OCI-LY7 (cell line): ENCODE results near the gene TFAP2C. TPM values are rescaled to one million over a fixed set of nuclear protein-coding genes. Genes with fewer than 3 reads are reported as not detected.
"Not testable (repeated sequence)": the region's sequence is repeated elsewhere in the genome, so short reads cannot be mapped to it uniquely, and the experiment has no call there.

Experiments
- BruUV-seq: library from RNA; stranded (reverse); fragments of 400-500 nt; replicated peaks from 2 replicates; lab custom pipeline; 2021; lab: Mats Ljungman, UMichigan
- CTCF ChIA-PET: fragments of 300-600 bp; sonication (Branson Sonifier 250); formaldehyde crosslinking; loops from one replicate; lab custom pipeline; 2022; ENCODE audit warnings: antibody characterized with exemption; ENCODE audit not compliant: unreplicated experiment; lab: Charles Lee
- POLR2A ChIA-PET: fragments of 300-600 bp; sonication (Branson Sonifier 250); formaldehyde crosslinking; loops from one replicate; lab custom pipeline; 2022; ENCODE audit warnings: antibody characterized with exemption; lab: Charles Lee
- DNase-seq: peaks from one replicate; pipeline ENCODE4 v3.0.0-alpha.2; 2015; ENCODE audit warnings: low spot score
- H2AFZ ChIP-seq: fragments of 200-600 bp; sonication (generic), shearing (Covaris generic); 2 replicates; pipeline ENCODE4 v1.6.1; 2014; ENCODE audit warnings: mild to moderate bottlenecking, antibody characterized with exemption, low read length, moderate library complexity
- H3K27ac ChIP-seq: fragments of 200-600 bp; sonication (generic); 2 replicates; pipeline ENCODE4 v1.5.1; 2014; ENCODE audit warnings: mixed run types, low read depth, mild to moderate bottlenecking, moderate library complexity, low read length, inconsistent platforms; ENCODE audit not compliant: poor library complexity, severe bottlenecking
- H3K36me3 ChIP-seq: fragments of 200-600 bp; sonication (generic); 2 replicates; pipeline ENCODE4 v1.6.1; 2014; ENCODE audit warnings: mild to moderate bottlenecking, antibody characterized with exemption, low read length, moderate library complexity, mixed read lengths; ENCODE audit not compliant: insufficient read depth
- H3K4me1 ChIP-seq: fragments of 200-600 bp; sonication (generic); 2 replicates; pipeline ENCODE4 v1.5.1; 2014; ENCODE audit warnings: mild to moderate bottlenecking, low read length; ENCODE audit not compliant: insufficient read depth, poor library complexity, severe bottlenecking
- H3K4me2 ChIP-seq: fragments of 200-600 bp; sonication (generic); 2 replicates; pipeline ENCODE4 v1.6.1; 2014; ENCODE audit warnings: mild to moderate bottlenecking, low read length
- H3K4me3 ChIP-seq: fragments of 200-600 bp; sonication (generic); 2 replicates; pipeline ENCODE4 v1.5.1; 2014; ENCODE audit warnings: mild to moderate bottlenecking, low read depth, low read length; ENCODE audit not compliant: poor library complexity, severe bottlenecking
- H3K79me2 ChIP-seq: fragments of 200-600 bp; sonication (generic); 2 replicates; pipeline ENCODE4 v1.6.1; 2016; ENCODE audit warnings: low read depth, mild to moderate bottlenecking, low read length, moderate library complexity, mixed read lengths; ENCODE audit not compliant: insufficient read depth
- H3K9me2 ChIP-seq: fragments of 200-600 bp; sonication (generic); 2 replicates; pipeline ENCODE4 v1.6.1; 2016; ENCODE audit warnings: mild to moderate bottlenecking, low read length, mixed read lengths; ENCODE audit not compliant: insufficient read depth
- H3K9me3 ChIP-seq: fragments of 200-600 bp; sonication (generic); 2 replicates; pipeline ENCODE4 v1.6.1; 2014; ENCODE audit warnings: mild to moderate bottlenecking, mixed run types, low read length, mixed read lengths
- H4K20me1 ChIP-seq: fragments of 200-600 bp; sonication (generic); 2 replicates; pipeline ENCODE4 v1.6.1; 2014; ENCODE audit warnings: mild to moderate bottlenecking, antibody characterized with exemption, low read length, moderate library complexity, mixed read lengths; ENCODE audit not compliant: insufficient read depth
- EZH2phosphoT487 ChIP-seq: fragments of 200-600 bp; sonication (generic); IDR thresholded peaks from 2 replicates; pipeline ENCODE4 v1.6.1; 2018; ENCODE audit warnings: low read depth, borderline replicate concordance, mild to moderate bottlenecking, mixed run types, antibody characterized with exemption, low read length, moderate library complexity, mixed read lengths
- intact Hi-C: fragments of 100-400 bp; cut with micrococcal nuclease; formaldehyde crosslinking; loops from one replicate; pipeline ENCODE4 v1.10.0; 2022; ENCODE audit not compliant: unreplicated experiment
- total RNA-seq, 2 experiments: library from RNA; depleted of rRNA in 1 of 2; stranded (reverse); fragments of >200 nt in 1 of 2; shearing (Covaris generic) in 1 of 2; gene quantifications; 2 replicates each; pipeline ENCODE4 v1.2.3, GENCODE V29; 2014 to 2022
- TF ChIP-seq, protein P1 (sequence below): fragments of 200-600 bp; sonication (generic); conservative IDR thresholded peaks from 2 replicates; pipeline ENCODE4 v1.5.1; 2014; ENCODE audit warnings: mild to moderate bottlenecking, antibody characterized with exemption, low read length, moderate library complexity, mixed read lengths

The TFAP2C gene
- total RNA-seq, 2 experiments from 2014 or later: not detected

DNA sequence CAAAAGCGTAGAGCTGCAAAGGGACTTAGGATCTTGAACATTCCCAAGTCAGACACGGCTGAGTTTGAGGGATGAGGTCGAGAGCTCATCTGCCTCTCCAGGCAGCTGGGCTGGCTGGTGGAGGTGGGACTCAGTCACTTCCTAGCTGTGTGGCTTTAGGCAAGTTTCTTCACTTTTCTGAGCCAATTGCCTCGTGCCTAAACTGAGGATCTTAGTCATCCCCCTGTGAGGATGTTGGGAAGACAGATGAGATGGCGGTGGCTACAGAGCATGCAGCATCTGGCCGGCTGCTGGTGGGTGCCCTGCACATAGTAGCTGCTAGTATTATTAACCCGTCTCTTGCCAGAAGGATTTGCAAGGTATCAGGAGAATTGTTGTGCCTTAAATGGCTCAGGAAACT lies 27.5 kb downstream of the TFAP2C start:
- ChIA-PET POLR2A (interaction anchor here (1.1 kb wide), 1 partner anchor 12 kb away, joined by 3 read pairs; no protein-coding TSS in a partner anchor), CTCF (no interaction called here)
- TF ChIP-seq, protein P1, sequence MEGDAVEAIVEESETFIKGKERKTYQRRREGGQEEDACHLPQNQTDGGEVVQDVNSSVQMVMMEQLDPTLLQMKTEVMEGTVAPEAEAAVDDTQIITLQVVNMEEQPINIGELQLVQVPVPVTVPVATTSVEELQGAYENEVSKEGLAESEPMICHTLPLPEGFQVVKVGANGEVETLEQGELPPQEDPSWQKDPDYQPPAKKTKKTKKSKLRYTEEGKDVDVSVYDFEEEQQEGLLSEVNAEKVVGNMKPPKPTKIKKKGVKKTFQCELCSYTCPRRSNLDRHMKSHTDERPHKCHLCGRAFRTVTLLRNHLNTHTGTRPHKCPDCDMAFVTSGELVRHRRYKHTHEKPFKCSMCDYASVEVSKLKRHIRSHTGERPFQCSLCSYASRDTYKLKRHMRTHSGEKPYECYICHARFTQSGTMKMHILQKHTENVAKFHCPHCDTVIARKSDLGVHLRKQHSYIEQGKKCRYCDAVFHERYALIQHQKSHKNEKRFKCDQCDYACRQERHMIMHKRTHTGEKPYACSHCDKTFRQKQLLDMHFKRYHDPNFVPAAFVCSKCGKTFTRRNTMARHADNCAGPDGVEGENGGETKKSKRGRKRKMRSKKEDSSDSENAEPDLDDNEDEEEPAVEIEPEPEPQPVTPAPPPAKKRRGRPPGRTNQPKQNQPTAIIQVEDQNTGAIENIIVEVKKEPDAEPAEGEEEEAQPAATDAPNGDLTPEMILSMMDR: no peak
- TF ChIP-seq EZH2phosphoT487: no peak
- no peak overlapping the region for H3K4me3 ChIP-seq
- H3K79me2 ChIP-seq: no peaks in the 10 kb centered on the region
- intact Hi-C loops: no loop called here
- no peaks in the 10 kb centered on the region for H3K4me1 ChIP-seq
- no peaks in the 10 kb centered on the region for H3K9me2 ChIP-seq
- no peak overlapping the region for H3K4me2 ChIP-seq
- no TSS peak for BruUV-seq
- no peak overlapping the region for H2AFZ ChIP-seq
- no peaks in the 10 kb centered on the region for H4K20me1 ChIP-seq
- no peaks in the 10 kb centered on the region for H3K36me3 ChIP-seq
- H3K9me3 ChIP-seq: no peaks in the 10 kb centered on the region
- no peak overlapping the region for H3K27ac ChIP-seq
- no peak for DNase-seq

DNA sequence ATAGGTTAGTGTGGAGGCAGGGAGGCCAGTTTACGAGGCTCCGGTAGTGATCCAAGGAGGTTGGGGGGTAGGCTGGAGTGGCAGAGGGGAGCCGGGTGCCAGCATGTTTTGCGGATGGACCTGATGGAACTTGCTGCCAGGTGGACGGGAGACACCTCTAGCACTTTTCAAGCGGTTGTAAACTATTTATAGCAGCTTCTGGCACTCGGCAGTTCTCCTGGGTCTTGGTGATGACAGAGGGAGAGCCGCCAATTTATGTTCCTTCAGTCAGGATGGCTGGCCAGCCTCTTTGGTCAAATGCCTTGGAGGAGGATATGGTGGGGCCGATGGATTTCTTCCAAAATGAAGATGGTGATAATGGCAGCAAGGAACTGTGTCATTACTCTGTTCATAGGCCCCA lies 28.8 kb downstream of the TFAP2C start:
- Histone ChIP-seq H3K9me2 (no peaks in the 10 kb centered on the region), H3K9me3 (no peaks in the 10 kb centered on the region), H3K4me3 (no peak overlapping the region), H3K27ac (no peak overlapping the region), H3K36me3 (no peaks in the 10 kb centered on the region), H3K4me1 (no peaks in the 10 kb centered on the region), H3K4me2 (no peak overlapping the region), H3K79me2 (no peaks in the 10 kb centered on the region), H2AFZ (no peak overlapping the region), H4K20me1 (no peaks in the 10 kb centered on the region)
- ChIA-PET POLR2A (no interaction called here), CTCF (no interaction called here)
- no TSS peak for BruUV-seq
- intact Hi-C loops: no loop called here
- TF ChIP-seq, protein P1: no peak
- no peak for TF ChIP-seq EZH2phosphoT487
- no peak for DNase-seq

DNA sequence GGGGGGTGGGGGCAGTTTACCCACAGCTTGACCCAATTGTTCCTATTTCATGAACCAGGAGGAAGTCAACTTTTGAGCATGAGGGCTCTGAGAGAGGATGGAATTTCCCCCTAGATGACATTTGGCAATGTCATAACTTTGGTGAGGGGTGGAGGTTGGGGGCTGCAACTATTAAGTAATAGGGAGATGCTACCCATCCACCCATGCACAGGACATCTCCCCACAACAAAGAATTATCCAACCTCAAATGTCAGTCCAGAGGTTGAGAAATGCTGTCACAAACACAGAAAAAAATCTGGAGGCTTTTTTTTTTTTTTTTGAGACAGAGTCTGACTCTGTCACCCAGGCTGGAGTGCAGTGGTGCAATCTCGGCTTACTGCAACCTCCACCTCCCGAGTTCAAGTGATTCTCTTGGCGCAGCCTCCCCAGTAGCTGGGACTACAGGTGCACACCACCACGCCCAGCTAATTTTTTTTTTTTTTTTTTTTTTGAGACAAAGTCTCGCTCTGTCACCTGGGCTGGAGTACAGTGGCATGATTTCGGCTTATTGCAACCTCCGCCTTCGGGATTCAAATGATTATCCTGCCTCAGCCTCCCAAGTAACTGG lies 29.3 kb downstream of the TFAP2C start:
- H3K4me2 ChIP-seq, DNase-seq, intact Hi-C loops, H3K9me2 ChIP-seq, H3K79me2 ChIP-seq, H2AFZ ChIP-seq, BruUV-seq, H3K9me3 ChIP-seq, POLR2A ChIA-PET, H3K4me3 ChIP-seq, H4K20me1 ChIP-seq, CTCF ChIA-PET, H3K36me3 ChIP-seq, H3K27ac ChIP-seq, H3K4me1 ChIP-seq: not testable (repeated sequence)
